ENCODE measurements around the gene C14orf132.
"Not testable (repeated sequence)": the region's sequence is repeated elsewhere in the genome, so short reads cannot be mapped to it uniquely, and the experiment has no call there.

Gene C14orf132

GRCh38 chr14:96060186-96060933 lies 21.2 kb downstream of the C14orf132 start:
- no peak for DNase-seq

- DNase-seq, result no peak
Measured at GRCh38 chr14:96062010-96062409, 22.8 kb downstream of the C14orf132 start.

- DNase-seq, result no peak
Measured at GRCh38 chr14:96062506-96062905, 23.3 kb downstream of the C14orf132 start.

GRCh38 chr14:96064866-96065265 lies 25.7 kb downstream of the C14orf132 start:
- DNase-seq, result no peak

GRCh38 chr14:96065661-96066459 lies 26.7 kb downstream of the C14orf132 start:
- no peak for DNase-seq

- DNase-seq, result no peak
Measured at GRCh38 chr14:96066976-96067375, 27.8 kb downstream of the C14orf132 start.

GRCh38 chr14:96067985-96068930 lies 29.1 kb downstream of the C14orf132 start:
- no peak for DNase-seq

- no peak for DNase-seq
Measured at GRCh38 chr14:96069421-96069820, 30.3 kb downstream of the C14orf132 start.

GRCh38 chr14:96071561-96071960 lies 32.4 kb downstream of the C14orf132 start:
- no peak for DNase-seq

- no peak for DNase-seq
Measured at GRCh38 chr14:96072076-96072475, 32.9 kb downstream of the C14orf132 start.

- no peak for DNase-seq
Measured at GRCh38 chr14:96072746-96073145, 33.6 kb downstream of the C14orf132 start.

GRCh38 chr14:96073260-96074039 lies 34.3 kb downstream of the C14orf132 start:
- DNase-seq, result not testable (repeated sequence)

GRCh38 chr14:96077983-96078624 lies 38.9 kb downstream of the C14orf132 start:
- DNase-seq, result peak; percentile 73

GRCh38 chr14:96078625-96079016 lies 39.5 kb downstream of the C14orf132 start:
- no peak for DNase-seq

- no peak for DNase-seq
Measured at GRCh38 chr14:96079066-96079465, 39.9 kb downstream of the C14orf132 start.

- no peak for DNase-seq
Measured at GRCh38 chr14:96080571-96080970, 41.4 kb downstream of the C14orf132 start.

GRCh38 chr14:96081224-96081623 lies 42.1 kb downstream of the C14orf132 start:
- no peak for DNase-seq

- DNase-seq, result no peak
Measured at GRCh38 chr14:96081767-96082400, 42.7 kb downstream of the C14orf132 start.

GRCh38 chr14:96082420-96083300 lies 43.5 kb downstream of the C14orf132 start:
- DNase-seq, result no peak

- no peak for DNase-seq
Measured at GRCh38 chr14:96083667-96084320, 44.6 kb downstream of the C14orf132 start.

Data from NCI-H1694 treated with DMSO at 0.1 percent for 48 hours (cell line).